Stimulated activated CD4-positive, alpha-beta T cell treated with anti-CD3 and anti-CD28 coated beads, Interleukin-1b, Interleukin-23, amount 100 ng/mL, for 4 hours (primary cell): ENCODE results near the gene OR8S1.
"Not testable (repeated sequence)": the region's sequence is repeated elsewhere in the genome, so short reads cannot be mapped to it uniquely, and the experiment has no call there.

ENCODE experiments used
- DNase-seq, 2 donors: peaks; one replicate each; pipeline ENCODE4 v3.0.0-alpha.2; 2020; ENCODE audit warnings: low read depth in 2 of 2

The OR8S1 gene, protein sequence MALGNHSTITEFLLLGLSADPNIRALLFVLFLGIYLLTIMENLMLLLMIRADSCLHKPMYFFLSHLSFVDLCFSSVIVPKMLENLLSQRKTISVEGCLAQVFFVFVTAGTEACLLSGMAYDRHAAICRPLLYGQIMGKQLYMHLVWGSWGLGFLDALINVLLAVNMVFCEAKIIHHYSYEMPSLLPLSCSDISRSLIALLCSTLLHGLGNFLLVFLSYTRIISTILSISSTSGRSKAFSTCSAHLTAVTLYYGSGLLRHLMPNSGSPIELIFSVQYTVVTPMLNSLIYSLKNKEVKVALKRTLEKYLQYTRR

GRCh38 chr12:48525332-48525731 lies at the start of gene OR8S1:
TSS of gene OR8S1 (plus strand) at chr12:48525632. CDS start at chr12:48525632, 0 bp downstream.
- DNase-seq = no peak

- DNase-seq = no peak
These were observed 43.2 kb upstream of the OR8S1 start, which contains the start of gene C12orf54 for GRCh38 chr12:48482198-48482597. TSS of gene C12orf54 (plus strand) at chr12:48482498. CDS start at chr12:48483297, 799 bp downstream.

DNA sequence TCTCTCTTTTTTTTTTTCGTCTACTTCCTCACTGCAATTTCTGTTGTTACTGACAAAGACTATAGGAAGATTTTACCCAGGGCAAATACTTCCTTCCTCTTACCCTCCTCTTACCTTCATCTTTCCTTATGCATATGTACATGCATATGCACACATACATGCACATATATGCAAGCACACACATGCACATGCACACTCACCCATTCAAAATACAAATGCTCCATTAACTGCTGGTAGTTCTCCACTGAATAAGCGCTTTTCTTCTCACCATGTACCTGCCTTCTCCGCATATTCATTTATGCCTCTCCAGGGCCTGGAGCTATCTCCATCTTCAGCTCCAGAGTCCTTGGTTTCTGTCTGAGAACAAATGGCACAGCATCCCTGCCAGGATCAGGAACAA lies 42.5 kb upstream of the OR8S1 start:
- no peak for DNase-seq

- no peak for DNase-seq
These were observed 39.2 kb upstream of the OR8S1 start for GRCh38 chr12:48486261-48486660.

DNA sequence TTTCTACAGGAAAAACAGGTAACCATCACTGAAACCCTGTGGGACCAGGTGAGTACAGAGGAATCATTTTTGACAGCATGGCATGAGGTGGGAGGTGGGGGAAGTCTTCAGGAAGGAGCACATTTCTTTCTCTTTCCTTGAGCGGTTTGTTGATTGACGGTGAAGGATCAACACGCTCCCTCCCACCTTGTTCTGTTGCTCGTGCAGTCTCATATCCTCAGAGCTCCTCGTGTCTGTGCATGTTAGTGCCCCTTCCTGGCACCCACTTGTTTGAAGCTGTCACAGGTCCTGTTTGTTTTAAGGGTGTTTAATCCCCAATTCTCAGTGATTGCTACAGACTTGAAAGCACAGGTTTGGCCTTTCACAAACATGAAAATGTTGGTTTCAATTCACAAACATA lies 38.8 kb upstream of the OR8S1 start:
- no peak for DNase-seq

- DNase-seq = no peak
These were observed 36.4 kb upstream of the OR8S1 start for GRCh38 chr12:48489012-48489411.

DNA sequence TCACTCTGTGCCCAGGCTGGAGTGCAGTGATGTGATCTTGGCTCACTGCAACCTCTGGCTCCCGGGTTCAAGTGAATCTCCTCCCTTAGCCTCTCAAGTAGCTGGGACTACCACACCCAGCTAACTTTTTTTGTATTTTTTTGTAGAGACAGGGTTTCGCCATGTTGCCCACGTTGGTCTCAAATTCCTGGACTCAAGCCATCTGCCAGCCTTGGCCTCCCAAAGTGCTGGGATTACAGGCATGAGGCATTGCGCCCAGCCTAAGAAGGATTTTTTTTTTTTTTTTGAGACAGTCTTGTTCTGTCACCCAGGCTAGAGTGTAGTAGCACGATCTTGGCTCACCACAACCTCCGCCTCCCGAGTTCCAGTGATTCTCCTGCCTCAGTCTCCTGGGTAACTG lies 36.0 kb upstream of the OR8S1 start:
- DNase-seq = not testable (repeated sequence)

DNA sequence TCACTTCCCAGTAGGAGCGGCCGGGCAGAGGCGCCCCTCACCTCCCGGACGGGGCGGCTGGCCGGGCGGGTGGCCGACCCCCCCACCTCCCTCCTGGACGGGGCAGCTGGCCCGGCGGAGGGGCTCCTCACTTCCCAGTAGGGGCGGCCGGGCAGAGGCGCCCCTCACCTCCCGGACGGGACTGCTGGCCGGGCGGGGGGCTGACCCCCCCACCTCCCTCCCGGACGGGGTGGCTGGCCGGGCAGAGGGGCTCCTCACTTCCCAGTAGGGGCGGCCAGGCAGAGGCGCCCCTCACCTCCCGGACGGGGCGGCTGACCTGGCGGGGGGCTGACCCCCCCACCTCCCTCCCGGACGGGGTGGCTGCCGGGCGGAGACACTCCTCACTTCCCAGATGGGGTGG lies 25.2 kb upstream of the OR8S1 start:
- not testable (repeated sequence) for DNase-seq

GRCh38 chr12:48506836-48507235 lies 18.6 kb upstream of the OR8S1 start:
- DNase-seq = not testable (repeated sequence)

DNA sequence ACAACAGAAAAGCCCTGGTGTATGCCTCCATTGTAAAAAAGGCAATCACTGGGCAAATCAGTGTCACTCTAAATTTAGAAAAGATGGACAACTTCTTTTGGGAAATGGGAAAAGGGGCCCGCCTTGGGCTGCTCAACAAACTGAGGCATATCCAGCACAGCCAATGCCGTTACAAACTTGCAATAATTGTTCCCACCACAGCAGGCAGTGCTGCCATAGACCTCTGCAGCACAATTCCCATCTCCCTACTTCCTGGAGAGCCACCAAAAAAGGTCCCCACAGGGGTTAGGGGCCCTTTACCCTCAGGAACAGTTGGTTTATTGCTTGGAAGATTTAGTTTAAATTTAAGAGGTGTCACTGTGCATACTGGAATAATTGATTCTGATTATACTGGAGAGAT lies 16.4 kb upstream of the OR8S1 start:
- DNase-seq = no peak

- DNase-seq = no peak
These were observed 15.3 kb upstream of the OR8S1 start for GRCh38 chr12:48510111-48510510.

- DNase-seq = no peak
These were observed 12.6 kb upstream of the OR8S1 start for GRCh38 chr12:48512855-48513254.

- DNase-seq = no peak
These were observed 10.7 kb upstream of the OR8S1 start for GRCh38 chr12:48514728-48515127.

DNA sequence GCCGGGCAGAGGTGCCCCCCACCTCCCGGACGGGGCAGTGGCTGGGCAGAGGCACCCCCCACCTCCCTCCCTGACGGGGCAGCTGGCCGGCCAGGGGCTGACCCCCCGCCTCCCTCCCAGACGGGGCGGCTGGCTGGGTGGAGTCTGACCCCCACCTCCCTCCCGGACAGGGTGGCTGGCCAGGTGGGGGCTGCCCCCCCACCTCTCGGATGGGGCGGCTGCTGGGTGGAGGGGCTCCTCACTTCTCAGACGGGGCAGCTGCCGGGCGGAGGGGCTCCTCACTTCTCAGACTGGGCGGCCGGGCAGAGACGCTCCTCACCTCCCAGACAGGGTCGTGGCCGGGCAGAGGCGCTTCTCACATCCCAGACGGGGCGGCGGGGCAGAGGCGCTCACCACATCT lies 5.1 kb upstream of the OR8S1 start:
- DNase-seq = not testable (repeated sequence)

GRCh38 chr12:48527891-48528670 lies 2.6 kb downstream of the OR8S1 start:
- no peak for DNase-seq

DNA sequence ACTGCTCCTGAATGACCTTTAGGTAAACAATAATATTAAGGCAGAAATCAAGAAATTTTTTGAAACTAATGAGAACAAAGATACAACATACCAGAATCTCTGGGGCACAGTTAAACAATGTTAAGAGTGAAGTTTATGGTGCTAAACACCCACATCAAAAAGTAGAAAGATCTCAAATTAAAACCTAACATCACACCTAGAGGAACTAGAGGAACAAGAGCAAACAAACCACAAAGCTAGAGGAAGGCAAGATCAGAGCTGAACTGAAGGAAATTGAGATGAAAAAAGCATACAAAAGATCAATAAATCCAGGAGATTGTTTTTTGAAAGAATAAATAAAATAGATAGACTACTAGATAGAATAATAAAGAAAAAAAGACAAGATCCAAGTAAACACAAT lies 7.2 kb downstream of the OR8S1 start:
- DNase-seq = no peak

DNA sequence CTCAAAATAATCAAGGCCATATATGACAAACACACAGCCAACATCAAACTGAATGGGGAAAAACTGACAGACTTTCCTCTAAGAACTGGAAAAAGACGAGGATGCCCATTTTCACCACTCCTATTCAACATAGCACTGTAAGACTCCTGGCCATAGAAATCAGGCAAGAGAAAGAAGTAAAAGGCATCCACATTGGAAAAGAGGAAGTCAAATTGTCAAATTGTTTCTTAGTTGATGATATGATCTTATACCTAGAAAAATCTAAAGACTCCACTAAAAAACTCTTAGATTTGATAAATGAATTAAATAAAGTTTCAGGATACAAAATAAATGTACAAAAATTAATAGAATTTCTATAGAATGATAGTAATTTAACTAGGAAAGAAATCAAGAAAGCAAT lies 11.2 kb downstream of the OR8S1 start:
- DNase-seq = no peak

- peak; percentile 12 to 32 for DNase-seq
These were observed 17.0 kb downstream of the OR8S1 start for GRCh38 chr12:48542300-48542928.

DNA sequence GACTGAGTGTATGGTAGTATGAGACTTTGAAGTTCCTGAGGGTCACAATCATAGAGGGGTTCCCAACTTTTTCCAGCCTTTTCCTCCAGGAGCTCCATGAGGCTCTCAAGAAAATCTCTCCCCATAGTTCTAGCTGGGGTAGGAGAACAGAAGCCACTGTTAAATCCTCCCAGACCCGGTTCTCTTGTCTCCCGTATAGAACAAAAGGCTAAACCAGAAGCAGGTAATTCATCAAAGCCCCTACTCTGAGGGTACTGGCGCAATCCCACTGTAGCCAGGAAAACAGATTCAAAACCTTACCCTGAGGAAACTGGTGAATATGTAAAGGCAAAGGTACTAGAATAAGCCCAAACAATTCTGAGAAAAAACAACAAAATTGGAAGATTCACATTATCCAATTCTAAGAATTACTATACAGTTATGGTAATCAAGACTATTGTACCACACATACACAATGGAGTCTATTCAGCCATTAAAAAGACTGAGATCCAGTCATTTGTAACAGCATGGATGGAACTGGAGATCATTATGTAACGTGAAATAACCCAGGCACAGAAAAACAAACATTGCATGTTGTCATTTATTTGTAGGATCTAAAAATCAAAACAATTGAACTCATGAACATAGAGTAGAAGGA lies 20.5 kb downstream of the OR8S1 start:
- DNase-seq = no peak

DNA sequence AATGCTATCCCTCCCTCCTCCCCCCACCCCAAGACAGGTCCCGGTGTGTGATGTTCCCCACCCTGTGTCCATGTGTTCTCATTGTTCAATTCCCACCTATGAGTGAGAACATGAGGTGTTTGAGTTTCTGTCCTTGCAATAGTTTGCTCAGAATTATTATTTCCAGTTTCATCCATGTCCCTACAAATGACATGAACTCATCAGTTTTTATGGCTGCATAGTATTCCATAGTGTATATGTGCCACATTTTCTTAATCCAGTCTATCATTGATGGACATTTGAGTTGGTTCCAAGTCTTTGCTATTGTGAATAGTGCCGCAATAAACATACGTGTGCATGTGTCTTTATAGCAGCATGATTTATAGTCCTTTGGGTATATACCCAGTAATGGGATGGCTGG lies 21.6 kb downstream of the OR8S1 start:
- not testable (repeated sequence) for DNase-seq

DNA sequence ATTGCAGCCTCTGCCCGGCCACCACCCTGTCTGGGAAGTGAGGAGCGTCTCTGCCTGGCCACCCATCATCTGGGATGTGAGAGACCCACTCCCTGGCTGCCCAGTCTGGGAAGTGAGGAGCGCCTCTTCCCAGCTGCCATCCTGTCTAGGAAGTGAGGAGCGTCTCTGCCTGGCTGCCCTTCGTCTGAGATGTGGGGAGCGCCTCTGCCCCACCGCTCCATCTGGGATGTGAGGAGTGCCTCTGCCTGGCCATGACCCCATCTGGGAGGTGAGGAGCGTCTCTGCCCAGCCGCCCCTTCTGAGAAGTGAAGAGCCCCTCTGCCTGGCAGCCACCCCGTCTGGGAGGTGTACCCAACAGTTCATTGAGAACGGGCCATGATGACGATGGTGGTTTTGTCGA lies 26.2 kb downstream of the OR8S1 start:
- not testable (repeated sequence) for DNase-seq
